Measurements from ENCODE around the gene CMKLR1.

Gene CMKLR1

DNA sequence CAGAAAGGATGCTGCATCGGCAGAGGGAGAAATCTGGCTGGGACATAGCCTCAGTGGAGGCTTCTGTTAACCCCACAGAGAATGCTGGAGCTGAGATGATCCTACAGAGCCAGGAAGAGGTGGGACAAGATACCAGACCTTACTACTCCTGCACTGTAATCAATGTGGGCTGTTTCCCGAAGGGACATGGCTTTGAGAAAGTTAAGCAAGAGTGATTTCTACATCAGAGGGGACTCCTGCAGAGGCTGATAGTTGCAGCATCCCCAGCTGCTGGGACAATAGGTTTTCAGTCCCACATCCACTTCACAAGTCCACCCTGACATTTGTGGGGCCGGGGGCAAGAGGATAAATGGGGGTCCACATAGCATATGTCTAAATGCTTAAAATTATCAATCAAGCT lies 22.5 kb upstream of the CMKLR1 start:
- H3K4me3 Mint-ChIP-seq = no peak overlapping the region
- TF ChIP-seq CTCF (IDR thresholded peaks at IDR 0.05) = no peak
- H3K27me3 Mint-ChIP-seq (ENCODE audit: low read depth, poor library complexity) = peaks cover 2% of the 10 kb centered on the region
- no peaks in the 10 kb centered on the region for H3K36me3 Mint-ChIP-seq (ENCODE audit: low read depth)
- peaks cover 33% of the 10 kb centered on the region for H3K4me1 Mint-ChIP-seq
- no peak overlapping the region for H3K27ac Mint-ChIP-seq
- no peak for DNase-seq
- H3K9me3 Mint-ChIP-seq = no peaks in the 10 kb centered on the region

DNA sequence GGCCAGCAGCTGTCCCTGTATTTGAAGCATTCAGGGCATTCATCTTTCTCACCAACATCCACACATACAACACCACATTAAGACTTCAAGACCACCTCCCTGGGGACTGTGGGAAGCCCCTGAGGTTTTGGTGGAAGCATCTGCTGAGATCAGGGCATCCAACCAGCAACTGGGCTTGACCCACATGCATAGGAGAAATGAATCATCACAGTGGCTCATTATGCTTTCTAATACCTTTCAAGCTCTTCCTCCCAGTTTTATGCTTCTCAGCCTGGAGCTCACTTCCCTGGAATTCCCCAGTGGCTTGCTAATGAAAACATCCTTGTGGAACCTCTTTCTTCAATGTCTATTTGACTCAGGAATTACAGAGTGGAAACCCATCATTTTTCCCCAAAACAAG lies 21.4 kb upstream of the CMKLR1 start:
- DNase-seq = no peak
- Mint-ChIP-seq H3K9me3 (no peaks in the 10 kb centered on the region), H3K27me3 (ENCODE audit: low read depth, poor library complexity) (no peaks in the 10 kb centered on the region), H3K36me3 (ENCODE audit: low read depth) (no peaks in the 10 kb centered on the region), H3K4me3 (no peak overlapping the region), H3K4me1 (peaks cover 44% of the 10 kb centered on the region), H3K27ac (peak overlapping the region; percentile 75)
- TF ChIP-seq CTCF (IDR thresholded peaks at IDR 0.05) = no peak

DNA sequence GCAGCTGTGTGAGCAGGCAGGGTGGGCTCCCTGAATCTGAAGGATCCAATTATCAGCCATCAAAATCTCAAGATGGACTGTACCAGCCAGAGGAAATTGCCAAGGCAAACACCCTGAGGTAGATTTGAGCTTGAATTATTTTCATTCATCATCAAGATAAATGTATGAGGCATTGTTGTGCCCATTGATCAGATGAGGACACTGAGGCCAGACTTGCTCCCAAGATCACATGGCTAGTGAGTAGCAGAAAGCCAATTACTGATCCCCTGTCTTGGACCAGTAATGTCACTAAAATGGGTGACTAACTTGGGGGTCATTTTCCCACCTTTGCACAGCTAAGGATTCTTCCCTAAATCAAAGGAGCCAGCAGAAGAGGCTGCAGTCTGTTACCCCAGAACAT lies 20.9 kb upstream of the CMKLR1 start:
- no peak for DNase-seq
- H3K9me3 Mint-ChIP-seq = no peaks in the 10 kb centered on the region
- H3K4me3 Mint-ChIP-seq = no peak overlapping the region
- no peaks in the 10 kb centered on the region for H3K27me3 Mint-ChIP-seq (ENCODE audit: low read depth, poor library complexity)
- no peak for TF ChIP-seq CTCF (IDR thresholded peaks at IDR 0.05)
- no peak overlapping the region for H3K27ac Mint-ChIP-seq
- H3K4me1 Mint-ChIP-seq = peaks cover 47% of the 10 kb centered on the region
- no peaks in the 10 kb centered on the region for H3K36me3 Mint-ChIP-seq (ENCODE audit: low read depth)

- Mint-ChIP-seq H3K27ac (peak overlapping the region; percentile 55), H3K4me3 (no peak overlapping the region)
Observed at GRCh38 chr12:108358580-108358965, 19.5 kb upstream of the CMKLR1 start.

DNA sequence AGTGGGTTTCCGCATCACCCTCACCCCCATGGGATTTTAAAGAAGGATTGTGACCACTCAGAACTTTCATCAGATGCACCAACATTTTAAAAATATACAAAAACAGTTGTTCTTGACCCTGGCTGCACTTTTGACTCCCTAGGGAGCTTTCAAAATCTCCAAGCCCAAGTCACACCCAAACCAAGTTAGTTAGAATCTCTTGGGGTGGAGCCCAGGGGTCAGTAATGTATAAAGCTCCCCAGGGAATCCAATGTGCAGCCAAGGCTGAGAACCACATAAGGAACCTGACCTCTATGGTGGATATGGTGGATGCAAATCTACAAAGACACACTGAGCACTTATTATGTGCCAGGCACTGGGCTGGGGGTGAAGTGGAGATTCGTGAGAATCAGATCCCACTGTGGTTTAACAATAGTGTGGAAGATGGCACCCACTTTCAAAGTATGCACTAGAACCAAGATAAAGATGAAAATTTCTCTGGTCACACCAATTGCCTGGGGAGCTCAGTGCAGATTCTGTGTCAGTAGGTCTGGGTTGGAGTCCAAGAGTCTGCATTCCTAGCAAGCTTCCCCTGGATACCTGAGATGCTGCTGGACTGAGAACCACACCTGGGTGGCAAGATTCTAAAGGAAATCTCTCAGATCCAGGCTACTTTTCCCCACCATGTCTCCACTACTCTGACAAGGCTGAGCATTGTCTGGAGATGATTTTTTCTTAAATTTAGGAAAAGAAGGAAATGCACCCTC lies 18.9 kb upstream of the CMKLR1 start:
- Mint-ChIP-seq H3K4me3 (no peak overlapping the region), H3K27ac (peak overlapping the region; percentile 55), H3K27me3 (ENCODE audit: low read depth, poor library complexity) (no peaks in the 10 kb centered on the region), H3K4me1 (peaks cover 48% of the 10 kb centered on the region), H3K36me3 (ENCODE audit: low read depth) (no peaks in the 10 kb centered on the region), H3K9me3 (peaks cover 5% of the 10 kb centered on the region)
- TF ChIP-seq CTCF (IDR thresholded peaks at IDR 0.05) = no peak
- no peak for DNase-seq

More at GRCh38 chr12:108358580-108358965, 19.5 kb upstream of the CMKLR1 start:
- DNase-seq = no peak
- TF ChIP-seq CTCF (IDR thresholded peaks at IDR 0.05) = no peak
- Mint-ChIP-seq H3K9me3 (peaks cover 5% of the 10 kb centered on the region), H3K4me1 (peaks cover 44% of the 10 kb centered on the region), H3K27me3 (ENCODE audit: low read depth, poor library complexity) (no peaks in the 10 kb centered on the region), H3K36me3 (ENCODE audit: low read depth) (no peaks in the 10 kb centered on the region)
